Omental fat pad (tissue), 4 donors: ENCODE results near the gene BORCS5. TPM values are rescaled to one million over a fixed set of nuclear protein-coding genes. Genes with fewer than 3 reads are reported as not detected.
"Not testable (repeated sequence)": the region's sequence is repeated elsewhere in the genome, so short reads cannot be mapped to it uniquely, and the experiment has no call there.

Experiments used
- ATAC-seq: fragments of 150-250 bp; one replicate; pipeline ENCODE4 v1.9.1; 2016; ENCODE audit warnings: mild to moderate bottlenecking, moderate library complexity; ENCODE audit not compliant: low FRiP score
- DNase-seq: peaks from one replicate; pipeline ENCODE4 v3.0.0-alpha.2; 2019; ENCODE audit warnings: low spot score
- total RNA-seq, 4 donors: library from RNA; depleted of rRNA; stranded (reverse); fragments of >200 nt; gene quantifications; one replicate each; pipeline ENCODE4 v1.1.0, GENCODE V29; 2016
- TF ChIP-seq, protein P1 (sequence below), 3 donors: fragments of 450-650 bp; IDR thresholded peaks; one replicate each; pipeline ENCODE4 v1.5.1; 2016 to 2017; ENCODE audit warnings: antibody characterized with exemption in 3 of 3, mild to moderate bottlenecking in 3 of 3, moderate library complexity in 2 of 3

Gene BORCS5
- total RNA-seq = 10 to 100 TPM; 11.4 to 17.1 (median 15.7) TPM

DNA sequence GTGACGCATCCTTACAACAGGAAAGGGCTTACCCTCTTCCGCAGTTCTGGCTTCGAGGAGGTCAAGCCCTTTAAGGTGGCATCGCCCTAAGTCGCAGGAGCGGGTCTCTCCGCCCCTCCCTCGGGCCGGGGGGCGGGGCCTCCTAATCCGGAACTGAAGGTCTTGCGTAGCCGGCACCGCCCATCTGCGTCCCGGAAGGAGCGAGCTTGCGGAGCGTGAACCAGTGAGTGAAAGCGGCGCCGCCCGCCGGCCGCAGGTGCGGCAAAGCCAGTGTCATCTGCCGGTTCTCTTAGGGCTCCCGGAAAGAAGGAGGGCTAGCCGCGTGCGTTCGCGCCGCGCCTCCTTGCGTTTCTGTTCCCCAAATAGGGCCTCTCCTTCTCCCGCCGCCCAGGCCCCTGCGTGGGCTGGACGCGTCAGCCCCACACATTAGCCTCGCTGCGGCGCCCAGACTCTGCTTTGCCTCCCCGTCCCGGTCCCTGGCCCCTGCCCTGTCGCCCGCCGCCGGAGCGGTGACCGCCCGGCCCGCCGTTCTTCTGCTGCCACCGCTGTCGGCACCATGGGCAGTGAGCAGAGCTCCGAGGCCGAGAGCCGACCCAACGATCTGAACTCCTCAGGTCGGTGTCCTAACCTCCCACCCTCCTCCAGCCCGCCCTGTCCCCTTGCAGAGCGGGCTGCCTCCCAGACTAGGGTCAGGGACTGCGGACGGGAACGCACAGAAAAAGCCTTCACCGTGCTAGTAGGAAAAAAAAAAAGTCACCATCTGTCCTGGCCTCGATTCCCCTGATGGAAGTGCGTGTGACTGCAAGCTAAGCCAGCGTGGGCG is at the start of gene BORCS5:
BORCS5 (plus strand) TSS at position 183 of the 823 bp plus-strand sequence; CDS start at position 557, 374 bp downstream.
- DNase-seq (peak; percentile 87), ATAC-seq (peak; percentile 97)
- TF ChIP-seq, protein P1, sequence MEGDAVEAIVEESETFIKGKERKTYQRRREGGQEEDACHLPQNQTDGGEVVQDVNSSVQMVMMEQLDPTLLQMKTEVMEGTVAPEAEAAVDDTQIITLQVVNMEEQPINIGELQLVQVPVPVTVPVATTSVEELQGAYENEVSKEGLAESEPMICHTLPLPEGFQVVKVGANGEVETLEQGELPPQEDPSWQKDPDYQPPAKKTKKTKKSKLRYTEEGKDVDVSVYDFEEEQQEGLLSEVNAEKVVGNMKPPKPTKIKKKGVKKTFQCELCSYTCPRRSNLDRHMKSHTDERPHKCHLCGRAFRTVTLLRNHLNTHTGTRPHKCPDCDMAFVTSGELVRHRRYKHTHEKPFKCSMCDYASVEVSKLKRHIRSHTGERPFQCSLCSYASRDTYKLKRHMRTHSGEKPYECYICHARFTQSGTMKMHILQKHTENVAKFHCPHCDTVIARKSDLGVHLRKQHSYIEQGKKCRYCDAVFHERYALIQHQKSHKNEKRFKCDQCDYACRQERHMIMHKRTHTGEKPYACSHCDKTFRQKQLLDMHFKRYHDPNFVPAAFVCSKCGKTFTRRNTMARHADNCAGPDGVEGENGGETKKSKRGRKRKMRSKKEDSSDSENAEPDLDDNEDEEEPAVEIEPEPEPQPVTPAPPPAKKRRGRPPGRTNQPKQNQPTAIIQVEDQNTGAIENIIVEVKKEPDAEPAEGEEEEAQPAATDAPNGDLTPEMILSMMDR (IDR thresholded peaks at IDR 0.05) = no peak

DNA sequence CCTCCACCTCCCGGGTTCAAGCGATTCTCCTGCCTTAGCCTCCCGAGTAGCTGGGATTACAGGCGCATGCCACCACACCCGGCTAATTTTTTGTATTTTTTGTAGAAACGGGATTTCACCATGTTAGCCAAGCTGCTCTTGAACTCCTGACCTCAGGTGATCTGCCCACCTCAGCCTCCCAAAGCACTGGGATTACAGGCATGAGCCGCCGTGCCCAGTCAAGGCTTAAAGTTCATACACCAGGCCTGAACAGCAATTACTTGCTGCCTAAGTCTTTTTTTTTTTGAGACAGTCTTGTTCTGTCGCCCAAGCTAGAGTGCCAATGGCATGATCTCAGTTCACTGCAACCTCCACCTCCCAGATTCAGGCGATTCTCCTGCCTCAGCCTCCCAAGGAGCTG is 46.2 kb upstream of the BORCS5 start:
- ATAC-seq, DNase-seq: not testable (repeated sequence)

- TF ChIP-seq, protein P1 (IDR thresholded peaks at IDR 0.05) = no peak
- DNase-seq = no peak
- ATAC-seq = no peak
These were observed 41.0 kb upstream of the BORCS5 start for GRCh38 chr12:12315838-12316237.

- ATAC-seq (peak; percentile 66), DNase-seq (no peak)
- TF ChIP-seq, protein P1 (IDR thresholded peaks at IDR 0.05) = no peak
These were observed 37.3 kb upstream of the BORCS5 start for GRCh38 chr12:12319451-12320183.

DNA sequence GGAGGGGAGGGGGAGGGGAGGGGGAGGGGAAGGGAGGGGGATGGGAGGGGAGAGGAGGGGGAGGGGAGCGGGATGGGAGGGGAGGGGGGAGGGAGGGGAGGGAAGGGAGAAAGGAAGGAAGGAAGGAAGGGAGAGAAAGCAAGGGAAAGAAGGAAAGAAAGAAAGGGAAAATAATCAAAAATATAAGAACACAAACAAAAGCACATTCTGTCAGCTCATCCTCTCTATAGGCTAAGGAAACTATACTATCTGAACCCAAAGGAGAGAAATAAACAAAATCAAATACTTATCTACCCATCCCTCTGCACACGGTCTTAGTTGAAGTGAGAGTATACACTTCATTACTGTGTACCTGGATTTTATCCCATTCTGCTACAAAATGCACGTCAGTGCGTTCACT is 33.8 kb upstream of the BORCS5 start:
- DNase-seq (no peak), ATAC-seq (no peak)
- TF ChIP-seq, protein P1 (IDR thresholded peaks at IDR 0.05) = no peak

DNA sequence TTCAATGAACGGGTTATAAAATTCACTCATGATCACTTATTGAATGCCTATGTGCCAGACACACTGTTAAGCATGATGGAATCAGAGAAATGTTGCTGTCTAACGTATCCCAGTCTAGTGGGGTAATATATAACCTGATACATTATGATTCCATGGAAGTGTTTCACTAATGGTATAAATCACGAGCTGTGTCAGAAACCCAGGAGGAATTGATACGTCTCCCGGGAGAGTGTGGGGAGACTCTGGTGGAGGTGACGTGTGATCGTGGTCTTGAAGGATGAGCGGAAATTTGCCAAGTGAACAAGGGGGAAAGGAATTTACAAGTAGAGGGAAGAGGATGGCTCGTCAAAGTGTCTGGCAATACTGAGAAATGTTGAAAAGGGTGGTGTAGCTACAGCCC is 33.3 kb upstream of the BORCS5 start:
- no peak for ATAC-seq
- no peak for DNase-seq
- TF ChIP-seq, protein P1 (IDR thresholded peaks at IDR 0.05) = no peak

GRCh38 chr12:12326262-12326661 is 30.6 kb upstream of the BORCS5 start:
- DNase-seq = no peak
- ATAC-seq = no peak
- TF ChIP-seq, protein P1 (IDR thresholded peaks at IDR 0.05) = no peak
